Hepatocyte (in vitro differentiated cells): ENCODE measurements around the gene PI4KA. TPM values are rescaled to one million over a fixed set of nuclear protein-coding genes. Genes with fewer than 3 reads are reported as not detected.

Experiments used
- DNase-seq: peaks from one replicate; pipeline ENCODE4 v3.0.0-alpha.2; 2016; ENCODE audit warnings: low spot score
- H2AFZ ChIP-seq: fragments of 200-600 bp; sonication (generic); 2 replicates; pipeline ENCODE4 v1.6.0; 2016; ENCODE audit warnings: antibody characterized with exemption, mild to moderate bottlenecking
- H3K27ac ChIP-seq: fragments of 200-600 bp; sonication (generic); 2 replicates; pipeline ENCODE4 v1.5.1; 2016; ENCODE audit warnings: mild to moderate bottlenecking
- H3K27me3 ChIP-seq: fragments of 200-600 bp; sonication (generic); 2 replicates; pipeline ENCODE4 v1.6.1; 2016
- H3K36me3 ChIP-seq: fragments of 200-600 bp; sonication (generic); replicated peaks from 2 replicates; pipeline ENCODE4 v1.5.1; 2016; ENCODE audit warnings: low read depth; ENCODE audit not compliant: insufficient read depth
- H3K4me1 ChIP-seq: fragments of 200-600 bp; sonication (generic); 2 replicates; pipeline ENCODE4 v1.5.1; 2016; ENCODE audit warnings: mild to moderate bottlenecking, moderate library complexity; ENCODE audit not compliant: insufficient read depth
- H3K4me2 ChIP-seq: fragments of 200-600 bp; sonication (generic); 2 replicates; pipeline ENCODE4 v1.6.0; 2016
- H3K4me3 ChIP-seq: fragments of 200-600 bp; sonication (generic); 2 replicates; pipeline ENCODE4 v1.5.1; 2016; ENCODE audit warnings: mild to moderate bottlenecking
- H3K79me2 ChIP-seq: fragments of 200-600 bp; sonication (generic); 2 replicates; pipeline ENCODE4 v1.6.0; 2017; ENCODE audit warnings: mild to moderate bottlenecking
- H3K9me2 ChIP-seq: fragments of 200-600 bp; sonication (generic); replicated peaks from 2 replicates; pipeline ENCODE4 v1.6.0; 2017; ENCODE audit warnings: mild to moderate bottlenecking; ENCODE audit not compliant: insufficient read depth
- H3K9me3 ChIP-seq: fragments of 200-600 bp; sonication (generic); 2 replicates; pipeline ENCODE4 v1.5.1; 2016; ENCODE audit warnings: low read depth, mild to moderate bottlenecking
- H4K20me1 ChIP-seq: fragments of 200-600 bp; sonication (generic); 2 replicates; pipeline ENCODE4 v1.6.0; 2016; ENCODE audit warnings: mild to moderate bottlenecking; ENCODE audit not compliant: insufficient read depth, poor library complexity, severe bottlenecking
- EZH2 ChIP-seq: fragments of 200-600 bp; sonication (generic); IDR thresholded peaks from 2 replicates; pipeline ENCODE4 v1.6.1; 2016; ENCODE audit warnings: antibody characterized with exemption, mild to moderate bottlenecking, borderline replicate concordance
- EZH2phosphoT487 ChIP-seq: fragments of 200-600 bp; sonication (generic); IDR thresholded peaks from one replicate; pipeline ENCODE4 v1.6.1; 2018; ENCODE audit warnings: antibody characterized with exemption, mild to moderate bottlenecking, low read depth, moderate library complexity; ENCODE audit not compliant: unreplicated experiment, severe bottlenecking
- WGBS: methylation state at CpG from one replicate; pipeline ENCODE4 v1.1.6; 2016; ENCODE audit warnings: low lambda C conversion rate; ENCODE audit errors: missing lambda C conversion rate; 5-methylcytosine and 5-hydroxymethylcytosine counted together
- polyA plus RNA-seq: library from polyadenylated mRNA; unstranded; fragments of >200 nt; fragmentation: Nextera tagmentation; extraction: Ambion mirVana; gene quantifications from 2 replicates; pipeline ENCODE4 v1.2.1, GENCODE V29; 2016
- total RNA-seq: library from RNA; depleted of rRNA; stranded (reverse); fragments of >200 nt; gene quantifications from 2 replicates; pipeline ENCODE4 v1.2.3, GENCODE V29; 2014
- TF ChIP-seq, protein P1 (sequence below): fragments of 200-600 bp; sonication (generic); IDR thresholded peaks from 2 replicates; pipeline ENCODE4 v1.5.1; 2016; ENCODE audit warnings: antibody characterized with exemption, mild to moderate bottlenecking; ENCODE audit not compliant: poor library complexity

PI4KA gene
- total and polyA plus RNA-seq, 2 experiments from 2014 or later, result 59.1 to 75.7 TPM

DNA sequence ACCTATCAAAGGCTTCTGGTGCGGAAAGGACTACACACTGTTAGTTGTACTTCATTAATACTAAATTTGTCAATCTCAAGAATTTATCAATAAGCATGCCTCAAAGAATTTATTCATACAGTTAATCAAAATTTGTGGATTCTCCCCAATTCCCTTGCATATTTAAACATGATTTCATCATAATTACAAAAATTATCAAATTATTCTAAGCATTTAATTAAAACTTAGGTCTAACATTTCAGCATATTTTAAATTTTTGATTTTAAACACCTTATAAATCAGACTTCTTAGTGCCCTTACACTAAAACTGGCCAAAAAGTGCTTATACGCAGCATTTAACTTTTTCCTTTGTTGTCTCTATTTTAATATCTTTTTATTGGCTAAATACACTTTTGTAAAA is 98.5 kb downstream of the PI4KA start:
- no peaks in the 10 kb centered on the region for H3K9me3 ChIP-seq
- H3K36me3 ChIP-seq, result peaks cover 6% of the 10 kb centered on the region
- TF ChIP-seq, protein P1, sequence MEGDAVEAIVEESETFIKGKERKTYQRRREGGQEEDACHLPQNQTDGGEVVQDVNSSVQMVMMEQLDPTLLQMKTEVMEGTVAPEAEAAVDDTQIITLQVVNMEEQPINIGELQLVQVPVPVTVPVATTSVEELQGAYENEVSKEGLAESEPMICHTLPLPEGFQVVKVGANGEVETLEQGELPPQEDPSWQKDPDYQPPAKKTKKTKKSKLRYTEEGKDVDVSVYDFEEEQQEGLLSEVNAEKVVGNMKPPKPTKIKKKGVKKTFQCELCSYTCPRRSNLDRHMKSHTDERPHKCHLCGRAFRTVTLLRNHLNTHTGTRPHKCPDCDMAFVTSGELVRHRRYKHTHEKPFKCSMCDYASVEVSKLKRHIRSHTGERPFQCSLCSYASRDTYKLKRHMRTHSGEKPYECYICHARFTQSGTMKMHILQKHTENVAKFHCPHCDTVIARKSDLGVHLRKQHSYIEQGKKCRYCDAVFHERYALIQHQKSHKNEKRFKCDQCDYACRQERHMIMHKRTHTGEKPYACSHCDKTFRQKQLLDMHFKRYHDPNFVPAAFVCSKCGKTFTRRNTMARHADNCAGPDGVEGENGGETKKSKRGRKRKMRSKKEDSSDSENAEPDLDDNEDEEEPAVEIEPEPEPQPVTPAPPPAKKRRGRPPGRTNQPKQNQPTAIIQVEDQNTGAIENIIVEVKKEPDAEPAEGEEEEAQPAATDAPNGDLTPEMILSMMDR, result no peak
- H2AFZ ChIP-seq, result no peak overlapping the region
- no peak for DNase-seq
- H3K27ac ChIP-seq, result no peak overlapping the region
- 100% methylated on average over 2 of the region's 2 CpGs for WGBS
- H3K4me2 ChIP-seq, result no peak overlapping the region
- no peaks in the 10 kb centered on the region for H3K4me1 ChIP-seq
- H4K20me1 ChIP-seq, result no peaks in the 10 kb centered on the region
- H3K9me2 ChIP-seq, result no peaks in the 10 kb centered on the region
- no peaks in the 10 kb centered on the region for H3K79me2 ChIP-seq
- no peak overlapping the region for H3K4me3 ChIP-seq
- no peaks in the 10 kb centered on the region for H3K27me3 ChIP-seq

DNA sequence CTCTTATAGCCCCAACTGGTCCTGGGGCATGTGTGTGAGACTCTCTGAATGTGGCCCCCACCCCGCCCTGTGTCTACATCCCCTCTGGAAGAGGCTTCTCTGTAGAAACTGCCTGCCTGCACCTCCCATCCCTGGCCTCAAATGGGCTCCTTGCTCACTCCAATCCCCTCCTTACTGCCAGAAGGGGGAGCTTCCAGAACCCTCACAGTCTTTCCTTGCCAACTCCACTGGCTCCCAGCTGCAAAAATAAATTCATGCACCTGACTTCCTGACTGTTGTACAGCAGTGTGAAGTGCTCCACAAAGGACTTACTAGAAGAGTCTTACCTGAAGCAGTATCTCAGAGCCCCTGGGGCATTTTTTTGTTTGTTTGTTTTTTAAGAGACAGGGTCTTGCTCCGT is 99.9 kb downstream of the PI4KA start:
- no peaks in the 10 kb centered on the region for H3K9me2 ChIP-seq
- H3K36me3 ChIP-seq, result peaks cover 5% of the 10 kb centered on the region
- no peaks in the 10 kb centered on the region for H3K4me1 ChIP-seq
- no peak for DNase-seq
- TF ChIP-seq, protein P1, result no peak
- no peak for TF ChIP-seq EZH2
- no peak for TF ChIP-seq EZH2phosphoT487
- no peaks in the 10 kb centered on the region for H3K79me2 ChIP-seq
- H4K20me1 ChIP-seq, result no peaks in the 10 kb centered on the region
- H3K27me3 ChIP-seq, result no peaks in the 10 kb centered on the region
- H3K4me2 ChIP-seq, result no peak overlapping the region
- H3K9me3 ChIP-seq, result no peaks in the 10 kb centered on the region
- no peak overlapping the region for H2AFZ ChIP-seq
- no peak overlapping the region for H3K27ac ChIP-seq
- no peak overlapping the region for H3K4me3 ChIP-seq
- 100% methylated on average over 2 of the region's 2 CpGs for WGBS

DNA sequence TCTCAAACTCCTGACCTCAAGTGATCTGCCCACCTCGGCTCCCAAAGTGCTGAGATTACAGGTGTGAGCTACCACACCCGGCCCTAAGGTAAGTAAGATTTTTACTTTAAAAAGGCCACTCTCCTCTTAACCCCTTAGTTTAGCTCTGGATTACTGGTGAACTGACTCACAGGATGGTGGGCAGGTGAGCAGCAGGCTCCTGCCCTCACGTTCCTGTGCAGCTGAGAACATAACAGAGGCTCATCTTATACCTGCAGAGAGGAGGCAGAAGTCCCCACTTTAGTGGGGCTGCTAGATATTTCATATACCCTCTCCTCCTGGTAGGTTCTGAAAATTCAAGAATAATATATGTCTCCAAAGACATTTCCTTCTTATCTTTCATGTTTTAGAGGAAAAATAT is 101.8 kb downstream of the PI4KA start:
- Histone ChIP-seq H3K79me2 (no peaks in the 10 kb centered on the region), H3K4me3 (no peak overlapping the region), H3K9me2 (no peaks in the 10 kb centered on the region), H3K4me2 (no peak overlapping the region), H3K27ac (no peak overlapping the region), H3K4me1 (no peaks in the 10 kb centered on the region), H2AFZ (no peak overlapping the region), H3K9me3 (no peaks in the 10 kb centered on the region), H3K27me3 (no peaks in the 10 kb centered on the region), H3K36me3 (peaks cover 3% of the 10 kb centered on the region), H4K20me1 (no peaks in the 10 kb centered on the region)
- DNase-seq, result no peak
- 93% methylated on average over 3 of the region's 3 CpGs for WGBS
- TF ChIP-seq EZH2phosphoT487 (no peak), EZH2 (no peak)
- TF ChIP-seq, protein P1, result no peak

DNA sequence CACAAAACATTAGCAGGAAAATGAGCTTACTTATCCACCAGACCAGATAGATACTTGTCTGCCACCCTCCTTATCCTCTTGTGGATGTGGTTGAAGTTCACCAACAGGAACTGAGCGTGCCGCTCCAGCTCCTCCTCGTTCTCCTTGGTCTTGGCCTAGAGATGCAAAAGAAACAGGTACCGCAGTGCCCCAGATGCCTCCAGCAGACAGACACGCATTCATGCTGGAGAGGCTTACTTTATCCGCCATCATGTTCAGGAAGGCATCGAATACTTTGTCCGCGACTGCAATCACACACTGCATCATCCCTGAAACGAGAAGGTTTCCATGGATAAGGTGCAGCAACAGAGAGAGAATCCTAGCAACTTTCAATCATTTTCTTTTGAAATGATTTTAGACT is 105.7 kb downstream of the PI4KA start:
- H3K27ac ChIP-seq, result no peak overlapping the region
- WGBS, result 94% methylated on average over 10 of the region's 10 CpGs
- no peaks in the 10 kb centered on the region for H3K9me3 ChIP-seq
- no peaks in the 10 kb centered on the region for H3K4me1 ChIP-seq
- no peak overlapping the region for H3K4me3 ChIP-seq
- H3K27me3 ChIP-seq, result no peaks in the 10 kb centered on the region
- H4K20me1 ChIP-seq, result no peaks in the 10 kb centered on the region
- TF ChIP-seq EZH2phosphoT487, result no peak
- TF ChIP-seq EZH2, result no peak
- TF ChIP-seq, protein P1, result no peak
- H3K9me2 ChIP-seq, result no peaks in the 10 kb centered on the region
- no peaks in the 10 kb centered on the region for H3K79me2 ChIP-seq
- no peak overlapping the region for H2AFZ ChIP-seq
- no peak for DNase-seq
- H3K36me3 ChIP-seq, result peaks cover 3% of the 10 kb centered on the region
- H3K4me2 ChIP-seq, result no peak overlapping the region
